ENCODE measurements around the gene RPP25. TPM values are rescaled to one million over a fixed set of nuclear protein-coding genes. Genes with fewer than 3 reads are reported as not detected.

The RPP25 gene
- total and polyA plus RNA-seq, 10 of the 15 experiments (the other 5 are each of a cell fraction or from before 2014, with no cell fraction given), result 0.41 to 10.8 (median 4.7) TPM

GRCh38 chr15:74906450-74907162 lies 50.0 kb downstream of the RPP25 start, which contains the start of gene FAM219B (continued):
- TF ChIP-seq ZNF592 (IDR thresholded peaks at IDR 0.05), result peak; percentile 54; the same call in 1 of the 2 replicates
- 0 out of 2 replicates have a peak, but pooled peaks have one; percentile 66 for TF ChIP-seq SMARCA5 (IDR thresholded peaks at IDR 0.05)
- no peak for TF ChIP-seq MAX (IDR thresholded peaks at IDR 0.05; ENCODE audit: low read depth, low read length)
- no peak for TF ChIP-seq CBFB (IDR thresholded peaks at IDR 0.05; ENCODE audit: low read depth)
- no peak for TF ChIP-seq TCF3 (IDR thresholded peaks at IDR 0.05; ENCODE audit: borderline replicate concordance, insufficient read depth, low read depth, low read length)
- TF ChIP-seq SRF (IDR thresholded peaks at IDR 0.05; ENCODE audit: low read depth in 2 of 2, low read length in 2 of 2), result no peak; a peak in 1 of 4 replicates
- peak; percentile 56; the same call in 1 of the 2 replicates for TF ChIP-seq ZNF687 (IDR thresholded peaks at IDR 0.05)
- TF ChIP-seq RAD51 (IDR thresholded peaks at IDR 0.05), result no peak
- no peak for TF ChIP-seq EZH2 (IDR thresholded peaks at IDR 0.05; ENCODE audit: borderline replicate concordance, control insufficient read depth, low read depth, low read length)
- TF ChIP-seq CBX5 (IDR thresholded peaks at IDR 0.05; ENCODE audit: low read depth), result no peak
- peak; percentile 6 for TF ChIP-seq MEF2B (IDR thresholded peaks at IDR 0.05; ENCODE audit: partially characterized antibody, poor library complexity, severe bottlenecking)
- peak; percentile 83 for TF ChIP-seq BACH1 (IDR thresholded peaks at IDR 0.05; ENCODE audit: borderline replicate concordance)
- TF ChIP-seq RUNX3 (IDR thresholded peaks at IDR 0.05; ENCODE audit: low read length), result peak; percentile 68
- TF ChIP-seq POU2F2 (IDR thresholded peaks at IDR 0.05; ENCODE audit: borderline replicate concordance, low read depth, low read length), result no peak
- 0 out of 2 replicates have a peak, but pooled peaks have one; percentile 30 for TF ChIP-seq NR2F1 (conservative IDR thresholded peaks at IDR 0.05)
- no peak for TF ChIP-seq ATF7 (IDR thresholded peaks at IDR 0.05; ENCODE audit: low read depth)
- TF ChIP-seq PRDM15 (CRISPR knock-in tag; IDR thresholded peaks at IDR 0.05), result no peak

Measured in GM12878 (cell line).